HepG2 (cell line): Measurements from ENCODE around the gene CPOX.

Source experiments
- CHD2 ChIP-seq: IDR thresholded peaks from 2 replicates; pipeline ENCODE4 v1.6.1; 2011; ENCODE audit warnings: low read depth, low read length, improper control_type of control experiment
- NFYB ChIP-seq: sonication (generic); formaldehyde crosslinking; IDR thresholded peaks from 2 replicates; pipeline ENCODE4 v1.4.0; 2020; ENCODE audit warnings: missing genetic modification reagents
- POLR2A ChIP-seq, 2 experiments: IDR thresholded peaks; 2 replicates each; pipeline ENCODE4 v1.6.1; 2011; ENCODE audit warnings: low read depth in 2 of 2, low read length in 2 of 2, mild to moderate bottlenecking in 1 of 2, moderate library complexity in 1 of 2; ENCODE audit not compliant: insufficient read depth in 1 of 2
- RELA ChIP-seq: sonication (generic); formaldehyde crosslinking; IDR thresholded peaks from 2 replicates; pipeline ENCODE4 v1.4.0; 2020; ENCODE audit warnings: missing genetic modification reagents
- TCF12 ChIP-seq, 2 experiments: fragments of 450-650 bp in 1 of 2; sonication (generic) in 1 of 2; formaldehyde crosslinking in 1 of 2; IDR thresholded peaks; 2 replicates each; pipeline versions ENCODE4 v1.6.1 to v1.8.0; 2017 to 2022; ENCODE audit warnings: antibody characterized with exemption in 1 of 2, mild to moderate bottlenecking in 1 of 2, missing genetic modification reagents in 1 of 2, moderate library complexity in 1 of 2
- ZBTB10 ChIP-seq: sonication (generic); formaldehyde crosslinking; IDR thresholded peaks from 2 replicates; pipeline ENCODE4 v1.4.0; 2020; ENCODE audit warnings: missing genetic modification reagents, borderline replicate concordance

DNA sequence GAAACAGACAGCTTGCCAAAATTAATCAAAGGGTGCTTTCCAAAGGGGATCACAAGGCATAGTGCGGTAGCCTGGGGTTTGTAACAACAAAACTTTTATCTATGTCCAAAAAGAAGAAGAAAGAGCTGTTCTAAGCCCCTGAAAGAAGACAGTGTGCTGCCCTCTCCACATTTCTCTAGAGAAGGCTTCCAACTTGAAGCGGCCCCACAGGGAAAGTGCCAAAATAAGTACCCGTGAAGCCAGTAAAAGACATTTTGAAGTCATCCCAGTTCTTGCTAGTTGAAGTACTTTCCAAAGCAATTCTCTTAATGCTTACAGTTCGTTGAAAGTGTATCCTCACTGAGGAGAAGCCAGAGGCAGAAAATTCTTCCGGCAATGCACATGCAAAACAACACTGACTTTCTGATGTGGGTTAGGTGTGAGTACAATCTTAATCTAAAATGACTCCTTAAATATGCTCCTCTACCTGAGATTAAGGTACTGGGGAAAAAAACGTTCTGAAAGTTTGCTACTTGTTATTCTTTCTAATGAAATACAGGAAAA is 40.3 kb downstream of the CPOX start:
- TF ChIP-seq RELA (CRISPR knock-in tag), result no peak
- no peak for TF ChIP-seq TCF12 (IDR thresholded peaks at IDR 0.05)
- no peak for TF ChIP-seq TCF12 (CRISPR knock-in tag; IDR thresholded peaks at IDR 0.05)
- no peak for TF ChIP-seq POLR2A (IDR thresholded peaks at IDR 0.05; ENCODE audit: insufficient read depth in 1 of 2, low read depth in 2 of 2, low read length in 2 of 2)
- no peak for TF ChIP-seq ZBTB10 (CRISPR knock-in tag)
- TF ChIP-seq NFYB (CRISPR knock-in tag), result no peak
- no peak for TF ChIP-seq CHD2
